M059J (cell line): Measurements from ENCODE around the gene ARHGAP45. TPM values are rescaled to one million over a fixed set of nuclear protein-coding genes. Genes with fewer than 3 reads are reported as not detected.

Experiments
- DNase-seq: peaks from one replicate; pipeline ENCODE4 v3.0.0-alpha.2; 2012; ENCODE audit warnings: low read depth
- total RNA-seq: library from RNA; depleted of rRNA; stranded (reverse); fragments of >200 nt; shearing (Covaris generic); gene quantifications from 2 replicates; pipeline ENCODE4 v1.2.3, GENCODE V29; 2014; rRNA removed

ARHGAP45 gene
- total RNA-seq, 1 experiment from 2014 or later, result 40.8 TPM

GRCh38 chr19:1132552-1133383, 65.8 kb downstream of the ARHGAP45 start:
- DNase-seq, result no peak

GRCh38 chr19:1133471-1133929, 66.5 kb downstream of the ARHGAP45 start:
- no peak for DNase-seq

- no peak for DNase-seq
Measured at GRCh38 chr19:1134431-1134830, 67.5 kb downstream of the ARHGAP45 start.

- no peak for DNase-seq
Measured at GRCh38 chr19:1135454-1135853, 68.5 kb downstream of the ARHGAP45 start.

GRCh38 chr19:1136201-1136600, 69.2 kb downstream of the ARHGAP45 start:
- no peak for DNase-seq

Other genes starting within 250 kb of the ARHGAP45 start
- 2.3 and 3.8 TPM in 2 replicates for gene PLPPR3, start 245.2 kb upstream of the ARHGAP45 start, total RNA-seq
- gene AZU1, start 239.3 kb upstream of the ARHGAP45 start, total RNA-seq, result not detected in 2 replicates
- gene PRTN3, start 226.2 kb upstream of the ARHGAP45 start, total RNA-seq, result not detected in 2 replicates
- gene ELANE, start 214.9 kb upstream of the ARHGAP45 start, total RNA-seq, result not detected in 2 replicates
- 0.52 and 0.89 TPM in 2 replicates for gene CFD, start 207.5 kb upstream of the ARHGAP45 start, total RNA-seq
- gene MED16, start 174.0 kb upstream of the ARHGAP45 start, total RNA-seq, result 22.7 and 32.8 TPM in 2 replicates
- not detected in 2 replicates for gene RNU6-9, start 173.7 kb upstream of the ARHGAP45 start, total RNA-seq
- gene R3HDM4, start 153.9 kb upstream of the ARHGAP45 start, total RNA-seq, result 30.4 and 37.0 TPM in 2 replicates
- not detected in 2 replicates for gene KISS1R, start 149.8 kb upstream of the ARHGAP45 start, total RNA-seq
- gene ARID3A, start 141.1 kb upstream of the ARHGAP45 start, total RNA-seq, result 0.71 and 3.7 TPM in 2 replicates
- gene WDR18, start 82.8 kb upstream of the ARHGAP45 start, total RNA-seq, result 48.9 and 70.4 TPM in 2 replicates
- gene GRIN3B, start 66.7 kb upstream of the ARHGAP45 start, total RNA-seq, result not detected in 2 replicates
- 99.9 and 126 TPM in 2 replicates for gene TMEM259, start 46.0 kb upstream of the ARHGAP45 start, total RNA-seq
- not detected in 2 replicates for gene RNU6-2, start 45.6 kb upstream of the ARHGAP45 start, total RNA-seq
- gene CNN2, start 40.6 kb upstream of the ARHGAP45 start, total RNA-seq, result 259 and 333 TPM in 2 replicates
- 9.3 and 13.5 TPM in 2 replicates for gene ABCA7, start 27.1 kb upstream of the ARHGAP45 start, total RNA-seq
- 145 and 164 TPM in 2 replicates for gene POLR2E, start 28.2 kb downstream of the ARHGAP45 start, total RNA-seq
- 684 and 697 TPM in 2 replicates for gene GPX4, start 36.8 kb downstream of the ARHGAP45 start, total RNA-seq
- 9.3 and 17.4 TPM in 2 replicates for gene SBNO2, start 107.1 kb downstream of the ARHGAP45 start, total RNA-seq
- 31.5 and 71.6 TPM in 2 replicates for gene STK11, start 138.6 kb downstream of the ARHGAP45 start, total RNA-seq
- 0.44 and 4.4 TPM in 2 replicates for gene CBARP, start 170.8 kb downstream of the ARHGAP45 start, total RNA-seq
- 45.0 and 69.8 TPM in 2 replicates for gene ATP5F1D, start 174.6 kb downstream of the ARHGAP45 start, total RNA-seq
- gene MIDN, start 181.4 kb downstream of the ARHGAP45 start, total RNA-seq, result 4.5 and 11.0 TPM in 2 replicates
- gene CIRBP, start 202.2 kb downstream of the ARHGAP45 start, total RNA-seq, result 115 and 145 TPM in 2 replicates
- 108 and 128 TPM in 2 replicates for gene FAM174C, start 208.4 kb downstream of the ARHGAP45 start, total RNA-seq
- gene EFNA2, start 218.7 kb downstream of the ARHGAP45 start, total RNA-seq, result not detected in 2 replicates